ENCODE measurements around the gene FAXDC2. TPM values are rescaled to one million over a fixed set of nuclear protein-coding genes. Genes with fewer than 3 reads are reported as not detected.

FAXDC2 gene
- total and polyA plus RNA-seq, 2 of the 13 experiments (the other 11 are each of a cell fraction or from before 2014, with no cell fraction given): 4.7 to 58.8 TPM

DNA sequence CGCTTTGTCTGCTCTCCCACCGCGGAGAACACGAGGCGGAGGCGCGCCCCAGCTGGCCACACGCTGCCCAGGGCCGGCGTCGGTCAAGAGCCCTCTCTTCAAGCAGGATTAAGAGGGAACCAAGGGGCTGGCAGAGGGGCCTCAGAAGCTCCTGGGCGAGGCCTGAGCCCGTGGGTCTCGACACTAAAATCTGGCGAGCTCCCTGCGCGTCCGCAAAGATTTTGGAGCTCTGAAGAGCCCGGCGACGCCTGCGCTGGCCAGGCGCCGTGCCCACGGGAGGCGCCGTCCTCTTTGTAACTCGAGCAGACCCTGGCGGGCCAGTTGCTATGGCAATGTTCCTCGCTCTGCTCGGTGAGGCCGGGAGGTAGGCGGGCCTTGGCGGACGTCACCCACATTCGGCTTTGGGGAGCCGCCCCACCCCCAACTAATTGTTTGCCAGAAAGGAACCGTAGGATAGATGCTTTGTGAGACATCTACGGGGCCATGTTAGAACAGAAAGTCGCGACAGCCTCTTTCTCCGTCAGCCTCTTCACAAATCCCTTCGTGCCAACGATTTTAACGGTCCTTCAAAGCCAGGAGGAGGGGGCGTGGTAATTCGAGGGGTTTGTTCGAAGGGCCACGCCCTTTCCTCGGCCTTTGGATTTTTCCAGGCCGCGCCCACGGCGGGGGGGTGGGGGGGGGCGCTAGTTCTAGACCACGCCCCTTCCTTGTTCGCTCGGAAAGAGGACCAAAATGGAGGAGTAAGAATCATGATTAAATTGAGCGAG lies 7.3 kb upstream of the FAXDC2 start (continued):
- TF ChIP-seq TEAD3 (CRISPR knock-in tag; optimal IDR thresholded peaks at IDR 0.05; ENCODE audit: borderline replicate concordance): no peak
- no peak for TF ChIP-seq ZEB1 (IDR thresholded peaks at IDR 0.05; ENCODE audit: insufficient replicate concordance, low read depth)
- no peak; the same call in 1 of the 2 replicates for TF ChIP-seq ZNF724P (CRISPR knock-in tag; IDR thresholded peaks at IDR 0.05; ENCODE audit: borderline replicate concordance)
- TF ChIP-seq ZNF33B (CRISPR knock-in tag; IDR thresholded peaks at IDR 0.05): no peak
- no peak for TF ChIP-seq ZNF207 (IDR thresholded peaks at IDR 0.05; ENCODE audit: borderline replicate concordance)
- TF ChIP-seq TGIF2 (CRISPR knock-in tag; IDR thresholded peaks at IDR 0.05): peak; percentile 62; the same call in 1 of the 2 replicates
- TF ChIP-seq ZNF766 (CRISPR knock-in tag; IDR thresholded peaks at IDR 0.05; ENCODE audit: borderline replicate concordance): peak; percentile 19; the same call in 1 of the 2 replicates
- TF ChIP-seq, protein P1, sequence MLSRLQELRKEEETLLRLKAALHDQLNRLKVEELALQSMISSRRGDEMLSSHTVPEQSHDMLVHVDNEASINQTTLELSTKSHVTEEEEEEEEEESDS (CRISPR knock-in tag; IDR thresholded peaks at IDR 0.05; ENCODE audit: borderline replicate concordance): no peak
- TF ChIP-seq, protein P2, sequence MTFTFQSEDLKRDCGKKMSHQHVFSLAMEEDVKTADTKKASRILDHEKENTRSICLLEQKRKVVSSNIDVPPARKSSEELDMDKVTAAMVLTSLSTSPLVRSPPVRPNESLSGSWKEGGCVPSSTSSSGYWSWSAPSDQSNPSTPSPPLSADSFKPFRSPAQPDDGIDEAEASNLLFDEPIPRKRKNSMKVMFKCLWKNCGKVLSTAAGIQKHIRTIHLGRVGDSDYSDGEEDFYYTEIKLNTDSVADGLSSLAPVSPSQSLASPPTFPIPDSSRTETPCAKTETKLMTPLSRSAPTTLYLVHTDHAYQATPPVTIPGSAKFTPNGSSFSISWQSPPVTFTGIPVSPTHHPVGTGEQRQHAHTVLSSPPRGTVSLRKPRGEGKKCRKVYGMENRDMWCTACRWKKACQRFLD (CRISPR knock-in tag; IDR thresholded peaks at IDR 0.05; ENCODE audit: borderline replicate concordance): 0 out of 2 replicates have a peak, but pooled peaks have one; percentile 45
- TF ChIP-seq THYN1 (CRISPR knock-in tag; IDR thresholded peaks at IDR 0.05; ENCODE audit: borderline replicate concordance, low read depth): no peak
- TF ChIP-seq, protein P3, sequence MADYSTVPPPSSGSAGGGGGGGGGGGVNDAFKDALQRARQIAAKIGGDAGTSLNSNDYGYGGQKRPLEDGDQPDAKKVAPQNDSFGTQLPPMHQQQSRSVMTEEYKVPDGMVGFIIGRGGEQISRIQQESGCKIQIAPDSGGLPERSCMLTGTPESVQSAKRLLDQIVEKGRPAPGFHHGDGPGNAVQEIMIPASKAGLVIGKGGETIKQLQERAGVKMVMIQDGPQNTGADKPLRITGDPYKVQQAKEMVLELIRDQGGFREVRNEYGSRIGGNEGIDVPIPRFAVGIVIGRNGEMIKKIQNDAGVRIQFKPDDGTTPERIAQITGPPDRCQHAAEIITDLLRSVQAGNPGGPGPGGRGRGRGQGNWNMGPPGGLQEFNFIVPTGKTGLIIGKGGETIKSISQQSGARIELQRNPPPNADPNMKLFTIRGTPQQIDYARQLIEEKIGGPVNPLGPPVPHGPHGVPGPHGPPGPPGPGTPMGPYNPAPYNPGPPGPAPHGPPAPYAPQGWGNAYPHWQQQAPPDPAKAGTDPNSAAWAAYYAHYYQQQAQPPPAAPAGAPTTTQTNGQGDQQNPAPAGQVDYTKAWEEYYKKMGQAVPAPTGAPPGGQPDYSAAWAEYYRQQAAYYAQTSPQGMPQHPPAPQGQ (CRISPR knock-in tag; IDR thresholded peaks at IDR 0.05; ENCODE audit: borderline replicate concordance): no peak; the same call in 1 of the 2 replicates
- TF ChIP-seq, protein P4, sequence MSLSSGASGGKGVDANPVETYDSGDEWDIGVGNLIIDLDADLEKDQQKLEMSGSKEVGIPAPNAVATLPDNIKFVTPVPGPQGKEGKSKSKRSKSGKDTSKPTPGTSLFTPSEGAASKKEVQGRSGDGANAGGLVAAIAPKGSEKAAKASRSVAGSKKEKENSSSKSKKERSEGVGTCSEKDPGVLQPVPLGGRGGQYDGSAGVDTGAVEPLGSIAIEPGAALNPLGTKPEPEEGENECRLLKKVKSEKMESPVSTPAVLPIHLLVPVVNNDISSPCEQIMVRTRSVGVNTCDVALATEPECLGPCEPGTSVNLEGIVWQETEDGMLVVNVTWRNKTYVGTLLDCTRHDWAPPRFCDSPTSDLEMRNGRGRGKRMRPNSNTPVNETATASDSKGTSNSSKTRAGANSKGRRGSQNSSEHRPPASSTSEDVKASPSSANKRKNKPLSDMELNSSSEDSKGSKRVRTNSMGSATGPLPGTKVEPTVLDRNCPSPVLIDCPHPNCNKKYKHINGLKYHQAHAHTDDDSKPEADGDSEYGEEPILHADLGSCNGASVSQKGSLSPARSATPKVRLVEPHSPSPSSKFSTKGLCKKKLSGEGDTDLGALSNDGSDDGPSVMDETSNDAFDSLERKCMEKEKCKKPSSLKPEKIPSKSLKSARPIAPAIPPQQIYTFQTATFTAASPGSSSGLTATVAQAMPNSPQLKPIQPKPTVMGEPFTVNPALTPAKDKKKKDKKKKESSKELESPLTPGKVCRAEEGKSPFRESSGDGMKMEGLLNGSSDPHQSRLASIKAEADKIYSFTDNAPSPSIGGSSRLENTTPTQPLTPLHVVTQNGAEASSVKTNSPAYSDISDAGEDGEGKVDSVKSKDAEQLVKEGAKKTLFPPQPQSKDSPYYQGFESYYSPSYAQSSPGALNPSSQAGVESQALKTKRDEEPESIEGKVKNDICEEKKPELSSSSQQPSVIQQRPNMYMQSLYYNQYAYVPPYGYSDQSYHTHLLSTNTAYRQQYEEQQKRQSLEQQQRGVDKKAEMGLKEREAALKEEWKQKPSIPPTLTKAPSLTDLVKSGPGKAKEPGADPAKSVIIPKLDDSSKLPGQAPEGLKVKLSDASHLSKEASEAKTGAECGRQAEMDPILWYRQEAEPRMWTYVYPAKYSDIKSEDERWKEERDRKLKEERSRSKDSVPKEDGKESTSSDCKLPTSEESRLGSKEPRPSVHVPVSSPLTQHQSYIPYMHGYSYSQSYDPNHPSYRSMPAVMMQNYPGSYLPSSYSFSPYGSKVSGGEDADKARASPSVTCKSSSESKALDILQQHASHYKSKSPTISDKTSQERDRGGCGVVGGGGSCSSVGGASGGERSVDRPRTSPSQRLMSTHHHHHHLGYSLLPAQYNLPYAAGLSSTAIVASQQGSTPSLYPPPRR (CRISPR knock-in tag; IDR thresholded peaks at IDR 0.05; ENCODE audit: borderline replicate concordance): no peak
- TF ChIP-seq, protein P5, sequence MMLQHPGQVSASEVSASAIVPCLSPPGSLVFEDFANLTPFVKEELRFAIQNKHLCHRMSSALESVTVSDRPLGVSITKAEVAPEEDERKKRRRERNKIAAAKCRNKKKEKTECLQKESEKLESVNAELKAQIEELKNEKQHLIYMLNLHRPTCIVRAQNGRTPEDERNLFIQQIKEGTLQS (CRISPR knock-in tag; IDR thresholded peaks at IDR 0.05): no peak
- peak; percentile 93 for TF ChIP-seq RFX1 (IDR thresholded peaks at IDR 0.05)
- TF ChIP-seq TEAD2 (CRISPR knock-in tag; IDR thresholded peaks at IDR 0.05): no peak
- TF ChIP-seq SP2 (CRISPR knock-in tag; IDR thresholded peaks at IDR 0.05): no peak
- TF ChIP-seq ZFYVE20 (CRISPR knock-in tag; IDR thresholded peaks at IDR 0.05; ENCODE audit: borderline replicate concordance, low read depth): no peak
- TF ChIP-seq, protein P6, sequence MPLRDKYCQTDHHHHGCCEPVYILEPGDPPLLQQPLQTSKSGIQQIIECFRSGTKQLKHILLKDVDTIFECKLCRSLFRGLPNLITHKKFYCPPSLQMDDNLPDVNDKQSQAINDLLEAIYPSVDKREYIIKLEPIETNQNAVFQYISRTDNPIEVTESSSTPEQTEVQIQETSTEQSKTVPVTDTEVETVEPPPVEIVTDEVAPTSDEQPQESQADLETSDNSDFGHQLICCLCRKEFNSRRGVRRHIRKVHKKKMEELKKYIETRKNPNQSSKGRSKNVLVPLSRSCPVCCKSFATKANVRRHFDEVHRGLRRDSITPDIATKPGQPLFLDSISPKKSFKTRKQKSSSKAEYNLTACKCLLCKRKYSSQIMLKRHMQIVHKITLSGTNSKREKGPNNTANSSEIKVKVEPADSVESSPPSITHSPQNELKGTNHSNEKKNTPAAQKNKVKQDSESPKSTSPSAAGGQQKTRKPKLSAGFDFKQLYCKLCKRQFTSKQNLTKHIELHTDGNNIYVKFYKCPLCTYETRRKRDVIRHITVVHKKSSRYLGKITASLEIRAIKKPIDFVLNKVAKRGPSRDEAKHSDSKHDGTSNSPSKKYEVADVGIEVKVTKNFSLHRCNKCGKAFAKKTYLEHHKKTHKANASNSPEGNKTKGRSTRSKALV (CRISPR knock-in tag; IDR thresholded peaks at IDR 0.05): no peak; the same call in none of the 2 replicates

All from HepG2 (cell line).